Psoas muscle (tissue), 8 donors: ENCODE results near the gene ZFAND2A. TPM values are rescaled to one million over a fixed set of nuclear protein-coding genes. Genes with fewer than 3 reads are reported as not detected.
"Not testable (repeated sequence)": the region's sequence is repeated elsewhere in the genome, so short reads cannot be mapped to it uniquely, and the experiment has no call there.

Experiments
- ATAC-seq, 4 donors: fragments of 200-7000 bp; cut with Tn5 transposase; one replicate each; pipeline ENCODE4 v1.9.1; 2020; ENCODE audit warnings: moderate library complexity in 3 of 4, mild to moderate bottlenecking in 2 of 4
- DNase-seq, 2 donors: peaks; one replicate each; pipeline ENCODE4 v3.0.0-alpha.2; 2020
- H3K27ac ChIP-seq: fragments of 200-600 bp; one replicate; pipeline ENCODE4 v1.8.0; 2022
- H3K27me3 ChIP-seq, 3 donors: fragments of 200-600 bp in 1 of 3; one replicate each; pipeline versions ENCODE4 v1.6.1 to v1.8.0; 2013 to 2022; ENCODE audit warnings: low read length in 2 of 3, mild to moderate bottlenecking in 2 of 3, moderate library complexity in 1 of 3; ENCODE audit not compliant: insufficient read depth in 3 of 3
- H3K36me3 ChIP-seq, 2 donors: fragments of 200-600 bp in 1 of 2; one replicate each; pipeline versions ENCODE4 v1.6.1 to v1.8.0; 2013 to 2022; ENCODE audit warnings: low read depth in 1 of 2, mild to moderate bottlenecking in 1 of 2, moderate library complexity in 1 of 2; ENCODE audit not compliant: insufficient read depth in 1 of 2
- H3K4me1 ChIP-seq: fragments of 200-600 bp; one replicate; pipeline ENCODE4 v1.8.0; 2022
- H3K4me3 ChIP-seq: fragments of 200-600 bp; one replicate; pipeline ENCODE4 v1.8.0; 2022; ENCODE audit warnings: mild to moderate bottlenecking
- H3K9me3 ChIP-seq: fragments of 200-600 bp; one replicate; pipeline ENCODE4 v1.8.0; 2022
- CTCF ChIP-seq: fragments of 200-600 bp; IDR thresholded peaks from one replicate; pipeline ENCODE4 v1.8.0; 2022; ENCODE audit warnings: antibody characterized with exemption
- WGBS, 3 donors: extraction: QIAGEN DNeasy Blood & Tissue Kit; methylation state at CpG; one replicate each; pipeline versions ENCODE4 v1.1.6 to v1.1.7; 2013; 5-methylcytosine and 5-hydroxymethylcytosine counted together
- intact Hi-C, 2 donors: fragments of 100-400 bp; cut with DNase I; formaldehyde crosslinking; loops; one replicate each; pipeline versions ENCODE4 v1.11.0 to v1.14.2; 2022
- polyA plus RNA-seq, 3 donors: library from polyadenylated mRNA; stranded (reverse); fragments of 200-250 nt; gene quantifications; one replicate each; pipeline ENCODE4 v1.2.3, GENCODE V29; 2013
- total RNA-seq, 4 donors: library from RNA; stranded (reverse); fragmentation: NEBNext Ultra II Directional in 2 of 4; extraction: Animal tissue kit (Norgen Biotek cat#: 25700) in 2 of 4; gene quantifications; one replicate each; pipeline versions ENCODE4 v1.2.1 to v1.2.4, GENCODE V29; 2021 to 2023
- donor health status: healthy with polysubstance abuse.
- donor health status: DM: no; HTN: no; CAD: no; lungs with moderate emphysema.
- donor health status: Bipolar disorder and iron deficiency.
- donor health status: healthy.
- donor health status: DM: yes; HTN: yes; CAD: no.
- donor health status: DM: no; HTN: no; CAD: no.
- donor health status: DM: no; HTN: no; CAD: no.
- donor health status: DM: yes; HTN: yes; CAD: no.

Gene ZFAND2A
- total and polyA plus RNA-seq, 7 donors = 5.7 to 61.1 (median 18.4) TPM

- H3K36me3 ChIP-seq = peaks cover 0 to 60% of the 10 kb centered on the region in 2 donors
- H3K9me3 ChIP-seq = no peaks in the 10 kb centered on the region
- DNase-seq = no peak
- no peak for TF ChIP-seq CTCF
- peak overlapping the region; percentile 80 for H3K4me3 ChIP-seq
- peaks cover 14% of the 10 kb centered on the region for H3K4me1 ChIP-seq
- H3K27ac ChIP-seq = peak overlapping the region; percentile 55
- no peaks in the 10 kb centered on the region for H3K27me3 ChIP-seq
- WGBS, 3 donors = 58 to 72% (median 60%) methylated on average over 25 of the region's 25 CpGs
- no peak for ATAC-seq
- intact Hi-C loops = no loop called here
Observed at GRCh38 chr7:1158203-1159126, 1.5 kb downstream of the ZFAND2A start.

GRCh38 chr7:1156782-1157535 lies 3.0 kb downstream of the ZFAND2A start:
- peaks cover 14% of the 10 kb centered on the region for H3K4me1 ChIP-seq
- H3K4me3 ChIP-seq = no peak overlapping the region
- ATAC-seq = no peak
- no peak for TF ChIP-seq CTCF
- WGBS, 3 donors = 51 to 60% (median 54%) methylated on average over 9 to 10 of the region's 10 CpGs
- intact Hi-C loops = no loop called here
- no peaks in the 10 kb centered on the region for H3K9me3 ChIP-seq
- H3K27me3 ChIP-seq = no peaks in the 10 kb centered on the region
- DNase-seq = peak in 1 of 2 donors; percentile 45
- peaks cover 0 to 60% of the 10 kb centered on the region in 2 donors for H3K36me3 ChIP-seq
- no peak overlapping the region for H3K27ac ChIP-seq

- 87 to 90% (median 88%) methylated on average over 20 to 23 of the region's 33 CpGs for WGBS, 3 donors
- H3K9me3 ChIP-seq, H3K27me3 ChIP-seq, ATAC-seq, H3K27ac ChIP-seq, H3K4me3 ChIP-seq, intact Hi-C loops: not testable (repeated sequence)
- Histone ChIP-seq H3K4me1 (peaks cover 14% of the 10 kb centered on the region), H3K36me3 (peaks cover 2 to 68% of the 10 kb centered on the region in 2 donors)
- peak in 1 of 2 donors; percentile 36 for DNase-seq
Observed at GRCh38 chr7:1155818-1156781, 3.9 kb downstream of the ZFAND2A start.

DNA sequence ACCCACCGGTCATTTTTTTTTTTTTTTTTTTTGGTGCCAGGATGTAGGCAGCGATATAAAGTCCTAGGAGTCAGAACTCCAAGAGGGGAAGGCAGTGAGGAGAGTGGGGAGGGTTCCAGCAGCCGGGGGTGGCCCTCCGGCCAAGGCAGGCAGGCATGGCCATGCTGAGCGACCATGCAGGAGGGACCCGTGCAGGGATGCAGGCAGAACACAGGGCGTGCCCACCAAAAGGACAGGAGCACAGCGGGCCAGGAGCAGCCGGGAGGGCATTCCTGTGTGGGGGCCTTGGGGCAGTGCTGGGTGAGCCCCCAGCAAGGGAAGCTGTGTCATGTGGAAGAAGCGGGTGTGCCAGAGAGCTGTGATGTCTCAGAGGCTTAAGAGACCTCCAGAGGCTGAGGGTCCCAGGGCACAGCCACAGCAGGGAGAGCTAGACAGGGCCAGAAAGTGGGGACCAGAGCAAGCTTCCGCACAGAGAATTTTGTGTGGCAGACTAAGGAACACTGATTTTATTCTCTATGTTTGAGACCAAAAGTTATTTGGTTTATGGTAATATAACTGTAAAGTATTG lies 5.7 kb downstream of the ZFAND2A start:
- H3K36me3 ChIP-seq = peaks cover 3 to 84% of the 10 kb centered on the region in 2 donors
- no peak overlapping the region for H3K27ac ChIP-seq
- H3K27me3 ChIP-seq = no peaks in the 10 kb centered on the region
- 88 to 90% (median 88%) methylated on average over 10 to 11 of the region's 11 CpGs for WGBS, 3 donors
- intact Hi-C loops = no loop called here
- H3K4me1 ChIP-seq = peaks cover 14% of the 10 kb centered on the region
- ATAC-seq = no peak
- DNase-seq = peak in 1 of 2 donors; percentile 47
- no peaks in the 10 kb centered on the region for H3K9me3 ChIP-seq
- no peak for TF ChIP-seq CTCF
- no peak overlapping the region for H3K4me3 ChIP-seq
